Upper lobe of right lung (tissue), 1 donor: ENCODE measurements around the gene NSG1. TPM values are rescaled to one million over a fixed set of nuclear protein-coding genes. Genes with fewer than 3 reads are reported as not detected.
"Not testable (repeated sequence)": the region's sequence is repeated elsewhere in the genome, so short reads cannot be mapped to it uniquely, and the experiment has no call there.

ENCODE experiments used
- ATAC-seq: fragments of 200-7000 bp; cut with Tn5 transposase; one replicate; pipeline ENCODE4 v1.9.1; 2020; ENCODE audit warnings: mild to moderate bottlenecking, moderate library complexity
- DNase-seq: peaks from one replicate; pipeline ENCODE4 v3.0.0-alpha.2; 2020
- H3K27ac ChIP-seq: fragments of 200-600 bp; one replicate; pipeline ENCODE4 v1.8.0; 2022
- H3K27me3 ChIP-seq: fragments of 200-600 bp; one replicate; pipeline ENCODE4 v1.8.0; 2022; ENCODE audit warnings: mild to moderate bottlenecking
- H3K36me3 ChIP-seq: fragments of 200-600 bp; one replicate; pipeline ENCODE4 v1.8.0; 2022
- H3K4me1 ChIP-seq: fragments of 200-600 bp; one replicate; pipeline ENCODE4 v1.8.0; 2022
- H3K4me3 ChIP-seq: fragments of 200-600 bp; one replicate; pipeline ENCODE4 v1.8.0; 2022; ENCODE audit warnings: mild to moderate bottlenecking
- H3K9me3 ChIP-seq: fragments of 200-600 bp; one replicate; pipeline ENCODE4 v1.8.0; 2022
- intact Hi-C: fragments of 100-400 bp; cut with DNase I; formaldehyde crosslinking; loops from one replicate; pipeline ENCODE4 v1.11.0; 2022
- total RNA-seq: library from RNA; stranded (reverse); fragmentation: NEBNext Ultra II Directional; extraction: Animal tissue kit (Norgen Biotek cat#: 25700); gene quantifications from one replicate; pipeline ENCODE4 v1.2.1, GENCODE V29; 2021
- TF ChIP-seq, protein P1 (sequence below): fragments of 200-600 bp; IDR thresholded peaks from one replicate; pipeline ENCODE4 v1.8.0; 2022; ENCODE audit warnings: antibody characterized with exemption
- donor health status: DM: no; HTN: yes; CAD: no; lungs with severe emphysema.

NSG1 gene
- total RNA-seq, 1 donor from 2014 or later: 1.5 TPM

DNA sequence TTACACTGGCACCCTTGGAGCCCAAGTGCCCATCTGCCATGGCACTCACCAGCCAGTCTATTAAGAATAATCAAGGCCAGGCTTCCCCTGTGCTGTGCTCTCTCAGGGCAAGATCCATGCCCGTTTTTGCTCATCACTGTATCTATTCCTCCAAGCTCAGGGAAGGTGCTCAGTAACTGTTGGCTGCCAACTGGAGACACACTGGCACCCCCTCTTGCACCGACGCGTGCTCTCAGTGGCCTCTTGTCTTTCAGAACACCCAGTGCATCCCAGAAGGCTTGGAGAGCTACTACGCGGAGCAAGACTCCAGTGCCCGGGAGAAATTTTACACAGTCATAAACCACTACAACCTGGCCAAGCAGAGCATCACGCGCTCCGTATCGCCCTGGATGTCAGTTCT is 30.1 kb downstream of the NSG1 start:
- Histone ChIP-seq H3K27ac (no peak overlapping the region), H3K36me3 (peaks cover 37% of the 10 kb centered on the region), H3K4me3 (no peak overlapping the region), H3K27me3 (no peaks in the 10 kb centered on the region), H3K9me3 (no peaks in the 10 kb centered on the region), H3K4me1 (no peaks in the 10 kb centered on the region)
- DNase-seq (peak; percentile 30), ATAC-seq (no peak)
- TF ChIP-seq, protein P1, sequence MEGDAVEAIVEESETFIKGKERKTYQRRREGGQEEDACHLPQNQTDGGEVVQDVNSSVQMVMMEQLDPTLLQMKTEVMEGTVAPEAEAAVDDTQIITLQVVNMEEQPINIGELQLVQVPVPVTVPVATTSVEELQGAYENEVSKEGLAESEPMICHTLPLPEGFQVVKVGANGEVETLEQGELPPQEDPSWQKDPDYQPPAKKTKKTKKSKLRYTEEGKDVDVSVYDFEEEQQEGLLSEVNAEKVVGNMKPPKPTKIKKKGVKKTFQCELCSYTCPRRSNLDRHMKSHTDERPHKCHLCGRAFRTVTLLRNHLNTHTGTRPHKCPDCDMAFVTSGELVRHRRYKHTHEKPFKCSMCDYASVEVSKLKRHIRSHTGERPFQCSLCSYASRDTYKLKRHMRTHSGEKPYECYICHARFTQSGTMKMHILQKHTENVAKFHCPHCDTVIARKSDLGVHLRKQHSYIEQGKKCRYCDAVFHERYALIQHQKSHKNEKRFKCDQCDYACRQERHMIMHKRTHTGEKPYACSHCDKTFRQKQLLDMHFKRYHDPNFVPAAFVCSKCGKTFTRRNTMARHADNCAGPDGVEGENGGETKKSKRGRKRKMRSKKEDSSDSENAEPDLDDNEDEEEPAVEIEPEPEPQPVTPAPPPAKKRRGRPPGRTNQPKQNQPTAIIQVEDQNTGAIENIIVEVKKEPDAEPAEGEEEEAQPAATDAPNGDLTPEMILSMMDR: no peak
- intact Hi-C loops: no loop called here

DNA sequence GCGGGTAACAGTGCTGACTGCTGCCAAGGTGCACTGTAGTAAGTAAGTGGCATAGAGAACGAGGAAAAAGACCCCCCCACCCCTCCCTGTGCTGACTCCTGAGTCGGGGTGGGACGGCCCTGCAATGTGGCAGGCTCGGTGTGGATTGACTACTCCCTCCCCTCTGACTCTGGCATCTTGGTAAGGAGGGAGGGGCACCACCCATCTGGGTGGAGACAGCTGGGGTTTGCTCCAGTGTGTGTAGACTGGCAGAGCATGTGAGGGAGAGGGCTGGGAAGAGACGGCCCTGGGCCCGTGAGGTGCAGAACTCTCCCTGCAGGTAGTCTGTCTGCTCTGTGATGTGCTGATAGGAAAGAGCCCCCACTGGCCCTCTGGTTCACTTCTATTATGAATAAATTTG is 31.0 kb downstream of the NSG1 start:
- H3K4me1 ChIP-seq: no peaks in the 10 kb centered on the region
- H3K27ac ChIP-seq: no peak overlapping the region
- ATAC-seq: no peak
- H3K36me3 ChIP-seq: peaks cover 46% of the 10 kb centered on the region
- intact Hi-C loops: no loop called here
- no peak overlapping the region for H3K4me3 ChIP-seq
- H3K9me3 ChIP-seq: no peaks in the 10 kb centered on the region
- TF ChIP-seq, protein P1: no peak
- H3K27me3 ChIP-seq: no peaks in the 10 kb centered on the region
- peak; percentile 33 for DNase-seq

DNA sequence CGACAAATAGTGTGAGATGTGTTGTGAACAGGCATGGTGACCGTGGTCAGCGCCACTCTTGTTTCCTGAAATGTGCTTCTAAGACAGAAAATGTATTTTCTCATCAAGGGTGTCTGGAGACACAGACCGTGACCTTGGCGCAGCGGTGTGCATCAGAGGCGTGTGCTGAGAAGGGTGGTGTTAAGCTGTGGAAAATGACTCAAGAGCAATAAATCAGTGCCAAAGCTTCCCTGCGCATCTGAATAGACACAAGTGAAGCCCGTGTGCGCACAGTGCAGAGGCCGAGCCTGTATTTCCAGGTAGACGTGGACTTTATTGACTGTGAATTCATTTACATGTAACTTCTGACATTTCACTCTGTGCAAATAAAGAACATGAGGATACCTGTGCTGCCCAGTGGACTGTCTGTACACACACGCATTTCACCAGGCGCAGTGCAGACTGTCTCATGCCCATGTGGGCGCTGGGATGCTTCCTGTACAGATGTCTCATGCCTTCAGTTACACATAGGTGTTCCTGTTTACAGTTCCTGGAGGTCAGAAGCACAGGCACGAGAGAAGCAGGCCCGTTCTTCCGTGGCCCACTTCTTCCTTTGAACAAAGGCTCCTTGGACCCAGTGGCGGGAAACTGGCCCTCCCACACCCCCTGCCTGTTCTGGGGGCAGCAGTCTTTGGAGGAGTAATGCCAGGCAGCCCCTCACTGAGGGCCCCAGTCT is 31.9 kb downstream of the NSG1 start:
- Histone ChIP-seq H3K4me1 (no peaks in the 10 kb centered on the region), H3K4me3 (no peak overlapping the region), H3K27ac (no peak overlapping the region), H3K36me3 (peaks cover 55% of the 10 kb centered on the region), H3K27me3 (no peaks in the 10 kb centered on the region), H3K9me3 (no peaks in the 10 kb centered on the region)
- intact Hi-C loops: no loop called here
- TF ChIP-seq, protein P1: no peak
- ATAC-seq: no peak
- peak; percentile 46 for DNase-seq

DNA sequence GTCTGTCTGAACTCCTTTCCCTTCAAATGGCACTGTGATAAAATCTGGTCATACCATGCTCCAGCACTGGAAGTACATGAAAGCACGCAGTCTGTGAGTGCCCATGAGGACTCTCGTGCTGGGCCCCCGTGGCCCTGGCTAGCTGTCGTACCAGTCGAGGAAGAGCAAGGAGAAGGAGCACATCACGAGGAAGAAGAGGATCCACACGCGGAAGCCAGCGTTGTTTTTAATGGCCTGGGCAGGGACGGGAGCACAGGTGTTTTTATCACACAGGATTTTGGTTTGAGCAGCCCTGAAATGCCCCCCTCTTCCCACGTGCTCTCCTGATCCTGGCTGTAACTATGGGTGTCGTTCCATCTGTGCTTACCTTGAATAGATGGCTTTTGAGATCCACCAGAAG is 33.0 kb downstream of the NSG1 start:
- no peaks in the 10 kb centered on the region for H3K4me1 ChIP-seq
- no peak for ATAC-seq
- intact Hi-C loops: no loop called here
- no peak overlapping the region for H3K4me3 ChIP-seq
- H3K27ac ChIP-seq: no peak overlapping the region
- TF ChIP-seq, protein P1: no peak
- no peaks in the 10 kb centered on the region for H3K27me3 ChIP-seq
- no peaks in the 10 kb centered on the region for H3K9me3 ChIP-seq
- DNase-seq: no peak
- peaks cover 57% of the 10 kb centered on the region for H3K36me3 ChIP-seq

DNA sequence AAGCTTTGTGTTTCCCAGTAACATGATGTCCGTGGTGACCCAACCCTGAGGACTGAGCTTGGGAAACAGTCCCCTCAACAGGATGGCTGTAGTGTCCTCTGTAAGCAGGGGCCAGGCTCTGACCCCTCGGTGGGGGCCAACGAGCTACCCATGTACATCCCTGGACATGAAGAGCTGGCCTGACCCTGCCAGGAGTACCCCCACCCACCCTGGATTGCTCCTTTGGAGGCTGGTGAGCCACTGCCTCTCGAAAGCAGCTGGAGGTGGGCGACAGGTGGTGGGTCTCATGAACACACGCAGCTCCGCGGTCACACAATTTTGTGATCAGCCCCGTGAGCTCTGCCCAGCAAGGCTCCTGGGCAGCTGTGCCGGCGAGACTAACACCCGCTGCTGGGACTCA is 33.5 kb downstream of the NSG1 start:
- H3K36me3 ChIP-seq: peaks cover 57% of the 10 kb centered on the region
- no peak for ATAC-seq
- no peak overlapping the region for H3K27ac ChIP-seq
- H3K27me3 ChIP-seq: no peaks in the 10 kb centered on the region
- TF ChIP-seq, protein P1: no peak
- H3K4me1 ChIP-seq: no peaks in the 10 kb centered on the region
- no peaks in the 10 kb centered on the region for H3K9me3 ChIP-seq
- H3K4me3 ChIP-seq: no peak overlapping the region
- intact Hi-C loops: no loop called here
- no peak for DNase-seq

DNA sequence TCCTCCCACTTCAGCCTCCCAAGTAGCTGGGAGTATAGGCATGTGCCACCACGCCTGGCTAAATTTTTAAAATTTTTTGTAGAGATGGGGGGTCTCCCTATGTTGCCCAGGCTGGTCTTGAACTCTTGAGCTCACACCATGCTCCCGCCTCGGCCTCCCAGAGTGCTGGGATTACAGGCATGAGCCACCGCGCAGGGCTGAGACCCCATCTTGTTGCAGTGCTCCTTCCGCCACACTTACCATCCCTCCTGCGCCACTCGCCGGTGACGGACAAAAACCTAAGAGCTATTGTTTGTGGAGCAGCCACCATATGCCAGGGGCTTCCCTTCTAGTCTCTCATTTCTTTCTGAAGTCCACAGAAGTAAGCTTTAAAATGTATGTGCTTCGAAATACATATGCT is 34.5 kb downstream of the NSG1 start:
- TF ChIP-seq, protein P1: no peak
- intact Hi-C loops: no loop called here
- Histone ChIP-seq H3K27me3 (no peaks in the 10 kb centered on the region), H3K9me3 (no peaks in the 10 kb centered on the region), H3K4me3 (no peak overlapping the region), H3K36me3 (peaks cover 57% of the 10 kb centered on the region), H3K27ac (no peak overlapping the region), H3K4me1 (no peaks in the 10 kb centered on the region)
- DNase-seq (no peak), ATAC-seq (no peak)

DNA sequence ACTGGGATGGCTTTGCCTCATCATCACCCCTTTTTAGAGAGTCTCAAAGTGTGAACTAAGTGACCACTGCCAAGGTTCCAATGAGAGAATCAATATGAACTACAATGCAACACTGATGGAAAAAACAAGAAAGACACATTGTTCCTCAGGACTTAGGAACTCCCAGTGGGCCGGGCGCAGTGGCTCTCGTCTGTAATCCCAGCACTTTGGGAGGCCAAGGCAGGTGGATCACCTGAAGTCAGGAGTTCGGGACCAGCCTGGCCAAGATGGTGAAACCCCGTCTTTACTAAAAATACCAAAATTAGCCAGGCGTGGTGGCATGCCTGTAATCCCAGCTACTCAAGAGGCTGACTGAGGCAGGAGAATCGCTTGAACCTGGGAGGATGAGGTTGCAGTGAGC is 35.2 kb downstream of the NSG1 start:
- intact Hi-C loops, H3K27ac ChIP-seq, ATAC-seq, H3K4me1 ChIP-seq, DNase-seq, H3K4me3 ChIP-seq, H3K9me3 ChIP-seq, H3K27me3 ChIP-seq: not testable (repeated sequence)
- H3K36me3 ChIP-seq: peaks cover 57% of the 10 kb centered on the region
